HG03196 (cell line): ENCODE data around the gene GABRR1.
"Not testable (repeated sequence)": the region's sequence is repeated elsewhere in the genome, so short reads cannot be mapped to it uniquely, and the experiment has no call there.

Experiments used
- ATAC-seq: cut with Tn5 transposase; IDR thresholded peaks from one replicate; pipeline ENCODE4 v1.9.1; 2021; ENCODE audit not compliant: unreplicated experiment

Gene GABRR1

GRCh38 chr6:89217299-89217910 lies at the start of gene GABRR1:
GABRR1 (minus strand) TSS chr6:89217358; CDS start chr6:89217322, 36 bp downstream.
- no peak for ATAC-seq

- ATAC-seq, result no peak
Observed at GRCh38 chr6:89264296-89264695, 47.1 kb upstream of the GABRR1 start.

GRCh38 chr6:89260832-89261231 lies 43.7 kb upstream of the GABRR1 start:
- no peak for ATAC-seq

- no peak for ATAC-seq
Observed at GRCh38 chr6:89260310-89260709, 43.2 kb upstream of the GABRR1 start.

GRCh38 chr6:89258912-89259311 lies 41.8 kb upstream of the GABRR1 start:
- no peak for ATAC-seq

- no peak for ATAC-seq
Observed at GRCh38 chr6:89257781-89258180, 40.6 kb upstream of the GABRR1 start.

GRCh38 chr6:89257346-89257745 lies 40.2 kb upstream of the GABRR1 start:
- no peak for ATAC-seq

GRCh38 chr6:89255417-89255816 lies 38.3 kb upstream of the GABRR1 start:
- ATAC-seq, result no peak

GRCh38 chr6:89254569-89254968 lies 37.4 kb upstream of the GABRR1 start:
- ATAC-seq, result no peak

- no peak for ATAC-seq
Observed at GRCh38 chr6:89252907-89253306, 35.7 kb upstream of the GABRR1 start.

- ATAC-seq, result no peak
Observed at GRCh38 chr6:89251976-89252375, 34.8 kb upstream of the GABRR1 start.

- no peak for ATAC-seq
Observed at GRCh38 chr6:89251170-89251569, 34.0 kb upstream of the GABRR1 start.

- no peak for ATAC-seq
Observed at GRCh38 chr6:89250239-89250638, 33.1 kb upstream of the GABRR1 start.

- ATAC-seq, result no peak
Observed at GRCh38 chr6:89244241-89244985, 27.3 kb upstream of the GABRR1 start.

- no peak for ATAC-seq
Observed at GRCh38 chr6:89243331-89243629, 26.1 kb upstream of the GABRR1 start.

- ATAC-seq, result no peak
Observed at GRCh38 chr6:89242574-89243330, 25.6 kb upstream of the GABRR1 start.

- ATAC-seq, result no peak
Observed at GRCh38 chr6:89239338-89239737, 22.2 kb upstream of the GABRR1 start.

GRCh38 chr6:89237158-89237557 lies 20.0 kb upstream of the GABRR1 start:
- no peak for ATAC-seq

- ATAC-seq, result not testable (repeated sequence)
Observed at GRCh38 chr6:89233605-89234004, 16.4 kb upstream of the GABRR1 start.

GRCh38 chr6:89222712-89223039 lies 5.5 kb upstream of the GABRR1 start:
- no peak for ATAC-seq

GRCh38 chr6:89221971-89222711 lies 5.0 kb upstream of the GABRR1 start:
- ATAC-seq, result no peak

GRCh38 chr6:89221129-89221528 lies 4.0 kb upstream of the GABRR1 start:
- no peak for ATAC-seq
